OCI-LY7 (cell line): ENCODE data around the gene AOPEP.

Experiments used
- EZH2phosphoT487 ChIP-seq: fragments of 200-600 bp; sonication (generic); IDR thresholded peaks from 2 replicates; pipeline ENCODE4 v1.6.1; 2018; ENCODE audit warnings: low read depth, borderline replicate concordance, mild to moderate bottlenecking, mixed run types, antibody characterized with exemption, low read length, moderate library complexity, mixed read lengths
- TF ChIP-seq, protein P1 (sequence below): fragments of 200-600 bp; sonication (generic); conservative IDR thresholded peaks from 2 replicates; pipeline ENCODE4 v1.5.1; 2014; ENCODE audit warnings: mild to moderate bottlenecking, antibody characterized with exemption, low read length, moderate library complexity, mixed read lengths

GRCh38 chr9:94850540-94851434, 124.3 kb downstream of the AOPEP start:
- TF ChIP-seq, protein P1, sequence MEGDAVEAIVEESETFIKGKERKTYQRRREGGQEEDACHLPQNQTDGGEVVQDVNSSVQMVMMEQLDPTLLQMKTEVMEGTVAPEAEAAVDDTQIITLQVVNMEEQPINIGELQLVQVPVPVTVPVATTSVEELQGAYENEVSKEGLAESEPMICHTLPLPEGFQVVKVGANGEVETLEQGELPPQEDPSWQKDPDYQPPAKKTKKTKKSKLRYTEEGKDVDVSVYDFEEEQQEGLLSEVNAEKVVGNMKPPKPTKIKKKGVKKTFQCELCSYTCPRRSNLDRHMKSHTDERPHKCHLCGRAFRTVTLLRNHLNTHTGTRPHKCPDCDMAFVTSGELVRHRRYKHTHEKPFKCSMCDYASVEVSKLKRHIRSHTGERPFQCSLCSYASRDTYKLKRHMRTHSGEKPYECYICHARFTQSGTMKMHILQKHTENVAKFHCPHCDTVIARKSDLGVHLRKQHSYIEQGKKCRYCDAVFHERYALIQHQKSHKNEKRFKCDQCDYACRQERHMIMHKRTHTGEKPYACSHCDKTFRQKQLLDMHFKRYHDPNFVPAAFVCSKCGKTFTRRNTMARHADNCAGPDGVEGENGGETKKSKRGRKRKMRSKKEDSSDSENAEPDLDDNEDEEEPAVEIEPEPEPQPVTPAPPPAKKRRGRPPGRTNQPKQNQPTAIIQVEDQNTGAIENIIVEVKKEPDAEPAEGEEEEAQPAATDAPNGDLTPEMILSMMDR, result no peak
- TF ChIP-seq EZH2phosphoT487, result no peak
